ENCODE data around the gene SLC23A1.
A peak's percentile ranks its signal among the peaks of the same experiment; 100 is the strongest.
"Not testable (repeated sequence)": the region's sequence is repeated elsewhere in the genome, so short reads cannot be mapped to it uniquely, and the experiment has no call there.

SLC23A1 gene

GRCh38 chr5:139389701-139390638 is 6.9 kb upstream of the SLC23A1 start, which contains the start of gene MZB1:
MZB1 (minus strand) TSS chr5:139389913; CDS start chr5:139389856, 57 bp downstream.
- DNase-seq = peak; percentile 54

- no peak for DNase-seq
Measured at GRCh38 chr5:139388198-139388821, 5.2 kb upstream of the SLC23A1 start.

DNA sequence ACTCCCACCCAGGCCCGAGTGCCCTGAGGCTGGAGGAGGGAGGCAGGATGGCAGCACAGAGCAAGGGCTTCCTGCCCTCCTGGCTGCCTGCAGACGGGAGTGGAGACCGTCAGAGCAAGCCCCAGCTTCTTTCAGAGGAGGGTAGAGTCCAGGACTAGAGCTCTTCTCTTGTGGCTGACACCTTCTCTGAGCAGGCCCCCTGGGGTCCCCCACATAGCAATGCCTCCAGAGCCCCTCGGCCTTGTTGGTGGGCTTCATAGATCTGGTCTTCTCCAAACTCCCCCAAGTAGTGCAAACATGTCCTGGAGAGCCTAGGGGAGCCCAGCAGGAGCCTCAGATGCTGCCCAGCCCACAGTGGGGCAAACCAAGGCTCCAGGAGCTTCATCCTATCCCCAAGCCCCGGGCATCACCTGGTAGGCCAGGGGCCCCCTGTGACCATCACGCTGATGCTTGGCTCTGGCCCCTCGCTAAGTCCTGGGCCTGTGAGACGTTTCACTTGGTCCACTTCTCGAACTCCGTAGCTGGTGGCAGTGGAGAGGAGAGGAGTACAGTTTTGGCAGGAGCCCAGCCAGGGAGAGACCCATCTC is 4.6 kb upstream of the SLC23A1 start:
- no peak for DNase-seq

DNA sequence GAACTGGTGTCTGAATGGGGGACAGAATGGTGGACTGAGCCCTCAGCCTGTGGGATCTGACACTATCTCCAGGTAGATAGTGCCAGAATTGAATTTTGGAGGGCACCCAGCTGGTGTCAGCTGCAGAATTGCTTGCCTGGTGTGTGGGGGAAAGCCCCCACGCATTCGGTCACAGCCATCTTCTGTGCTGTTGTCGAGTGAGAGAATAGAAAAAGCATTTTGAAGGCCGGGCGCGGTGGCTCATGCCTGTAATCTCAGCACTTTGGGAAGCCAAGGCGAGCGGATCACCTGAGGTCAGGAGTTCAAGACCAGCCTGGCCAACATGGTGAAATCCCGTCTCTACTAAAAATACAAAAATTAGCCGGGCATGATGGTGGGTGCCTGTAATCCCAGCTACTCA is 3.9 kb upstream of the SLC23A1 start:
- not testable (repeated sequence) for DNase-seq

DNA sequence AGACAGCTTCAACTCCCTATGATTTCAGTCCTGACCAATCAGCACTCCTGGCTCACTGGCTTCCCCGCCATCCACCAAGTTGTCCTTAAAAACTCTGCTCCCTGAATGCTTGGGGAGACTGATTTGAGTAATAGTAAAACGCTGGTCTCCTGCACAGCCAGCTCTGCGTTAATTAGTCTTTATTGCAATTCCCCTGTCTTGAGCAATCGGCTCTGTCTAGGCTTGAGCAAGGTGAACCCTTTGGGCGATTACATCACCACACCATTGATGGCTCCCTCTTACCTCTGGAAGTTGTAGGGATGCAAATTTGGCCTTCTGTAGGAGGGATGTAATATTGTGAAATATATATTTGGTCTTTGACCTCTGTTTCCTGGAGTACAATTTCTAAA is 2.9 kb upstream of the SLC23A1 start:
- DNase-seq = no peak

GRCh38 chr5:139385061-139386049 is 2.3 kb upstream of the SLC23A1 start:
- DNase-seq = no peak

GRCh38 chr5:139384591-139385051 is 1.5 kb upstream of the SLC23A1 start:
- DNase-seq = no peak

DNA sequence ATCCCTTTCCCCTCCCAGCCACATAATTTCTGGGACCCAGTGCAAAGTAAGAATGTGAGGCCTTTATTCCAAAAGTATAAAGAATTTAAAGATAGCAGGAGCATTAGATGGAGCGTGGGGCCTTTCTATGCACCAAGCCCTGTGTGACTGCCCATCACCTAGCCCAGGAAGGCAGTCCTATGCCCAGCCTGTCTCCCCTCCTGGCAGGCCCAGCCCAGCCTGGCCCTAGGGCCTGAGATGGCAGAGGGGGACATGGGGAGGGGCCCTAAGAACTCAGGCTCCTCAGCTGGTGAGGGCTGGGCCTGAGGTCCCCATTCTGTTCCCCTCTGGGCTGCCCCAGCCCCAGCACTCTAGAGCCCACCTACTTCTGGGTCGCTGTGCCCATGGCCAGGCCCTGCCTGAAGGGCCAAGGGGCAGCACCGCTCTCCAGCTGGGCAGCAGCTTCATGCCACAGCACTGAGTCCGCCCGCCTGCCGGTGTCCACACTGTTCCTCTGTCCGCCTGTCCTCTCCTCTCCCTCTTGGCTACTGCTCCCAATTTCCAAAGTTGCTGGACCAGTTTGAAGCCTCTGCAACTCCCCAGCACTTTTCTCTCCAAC is 995 bp upstream of the SLC23A1 start:
- DNase-seq = no peak

GRCh38 chr5:139382807-139383206 is 290 bp downstream of the SLC23A1 start:
- no peak for DNase-seq

DNA sequence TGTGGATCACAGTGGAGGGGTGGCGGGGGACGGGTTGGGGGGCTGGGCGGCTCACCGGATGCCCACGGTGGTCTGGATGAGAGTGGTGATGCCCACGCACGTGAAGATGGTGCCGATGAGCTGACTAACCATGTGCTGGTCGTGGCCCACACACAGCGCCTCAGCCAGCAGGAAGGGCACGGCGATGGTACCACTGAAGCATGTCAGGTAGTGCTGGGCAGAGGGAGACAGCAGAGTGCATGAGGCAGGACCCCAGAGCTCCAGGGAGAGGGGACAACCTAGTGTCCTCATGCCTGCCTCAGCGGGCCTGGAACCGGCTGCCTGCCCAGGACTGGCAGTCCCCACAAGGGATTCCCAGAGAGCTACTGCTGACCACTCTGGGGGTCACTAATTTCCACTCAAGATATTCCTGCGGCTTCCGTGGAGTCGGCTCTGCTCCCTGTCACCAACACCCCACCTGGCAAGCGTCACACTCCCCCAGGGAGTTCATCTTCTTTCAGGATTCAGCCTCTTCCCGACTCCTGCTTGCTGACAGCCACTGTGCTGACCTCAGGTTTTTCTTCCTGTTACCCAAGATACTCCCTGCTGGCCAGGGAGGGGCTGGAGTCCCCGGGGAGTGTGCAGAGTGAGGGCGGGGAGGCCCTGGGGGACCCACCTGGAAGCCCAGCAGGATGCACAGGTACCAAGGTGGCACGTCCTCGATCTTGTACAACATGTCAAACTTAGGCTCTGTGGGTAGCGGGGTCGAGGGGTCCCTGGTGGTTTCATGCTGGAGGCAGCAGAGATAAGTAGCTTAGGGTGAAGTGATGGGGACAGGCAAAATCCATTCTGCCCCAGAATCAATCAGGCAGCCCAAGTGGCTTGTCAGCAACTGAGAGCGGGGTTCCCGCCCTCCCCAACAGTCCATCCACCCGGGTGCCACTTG is 998 bp downstream of the SLC23A1 start:
- DNase-seq = no peak

GRCh38 chr5:139379626-139380449 is 3.3 kb downstream of the SLC23A1 start:
- no peak for DNase-seq

DNA sequence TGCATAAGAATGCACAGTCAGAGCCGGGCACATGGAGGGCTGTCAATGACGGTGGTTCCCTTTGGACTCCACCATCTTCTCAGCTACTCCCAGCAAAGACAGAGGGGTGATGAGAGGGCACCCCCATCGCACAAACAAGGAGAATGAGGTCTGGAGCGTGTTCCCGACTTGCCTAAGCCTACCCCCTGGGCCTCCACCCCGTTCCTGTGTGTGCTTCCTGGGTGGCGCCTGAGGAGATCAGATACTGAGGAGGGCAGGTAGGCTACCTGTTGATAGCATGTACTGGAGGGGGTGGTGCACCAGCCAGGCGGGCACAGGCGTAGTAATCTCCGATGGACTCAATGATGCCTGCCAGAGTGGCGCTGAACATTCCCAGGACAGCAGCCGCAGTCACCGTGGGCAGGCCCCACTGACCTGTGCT is 4.1 kb downstream of the SLC23A1 start:
- DNase-seq = no peak

GRCh38 chr5:139378101-139378825 is 4.8 kb downstream of the SLC23A1 start:
- no peak for DNase-seq

DNA sequence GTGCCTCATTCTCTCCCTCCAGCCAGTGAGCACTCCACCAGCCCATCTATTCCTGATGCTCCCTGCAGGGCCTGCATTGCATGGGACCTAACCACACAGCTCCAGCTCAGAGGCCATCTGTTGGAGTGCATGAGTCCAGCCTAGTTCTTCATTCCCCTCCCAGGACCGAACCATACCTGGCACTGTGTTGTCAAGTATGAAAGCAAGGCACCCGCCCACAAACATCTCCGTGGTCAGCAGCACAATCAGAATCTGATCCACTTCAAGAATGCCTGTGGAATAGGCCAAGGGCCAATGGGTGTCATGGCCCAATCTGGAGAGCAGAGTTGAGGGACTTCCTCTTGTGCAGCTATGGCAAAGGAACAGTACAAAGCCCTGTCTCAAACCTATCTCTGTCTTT is 5.9 kb downstream of the SLC23A1 start:
- no peak for DNase-seq

DNA sequence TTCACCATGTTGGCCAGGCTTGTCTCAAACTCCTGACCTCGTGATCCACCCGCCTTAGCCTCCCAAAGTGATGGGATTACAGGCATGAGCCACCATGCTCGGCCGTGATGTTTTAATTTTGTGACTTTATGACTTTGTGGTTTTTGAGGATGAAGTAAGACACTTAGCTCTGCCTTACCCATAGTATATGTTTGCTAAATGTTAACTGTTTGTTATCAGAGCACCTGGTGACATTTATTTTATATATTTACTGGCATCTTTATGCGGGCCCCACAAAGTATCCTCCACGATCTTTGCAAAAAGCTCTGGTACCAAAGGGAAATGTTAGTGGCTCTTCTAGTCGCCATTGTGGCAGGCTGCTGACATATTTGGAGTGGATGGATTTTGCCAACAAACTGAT is 6.7 kb downstream of the SLC23A1 start:
- DNase-seq = no peak

DNA sequence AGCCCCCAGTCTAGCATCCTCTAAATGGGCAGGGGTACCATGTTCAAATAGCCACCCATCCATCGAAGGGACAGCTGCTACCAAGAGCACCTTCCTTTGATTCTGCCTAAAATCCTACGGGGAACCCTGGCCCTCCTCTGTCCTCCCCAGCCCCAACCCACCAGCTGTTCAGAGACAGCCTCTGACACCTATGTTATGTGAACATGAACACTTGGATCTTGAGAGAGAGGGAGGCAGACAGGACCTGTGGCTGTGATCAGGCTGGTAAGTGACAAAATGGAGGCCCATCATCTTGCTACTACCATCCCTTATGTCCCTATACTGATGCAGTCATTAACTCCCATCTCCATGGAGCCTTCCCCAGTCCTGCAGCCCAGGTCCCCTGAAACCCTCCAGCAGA is 8.2 kb downstream of the SLC23A1 start:
- DNase-seq = no peak

- no peak for DNase-seq
Measured at GRCh38 chr5:139371482-139372435, 11.3 kb downstream of the SLC23A1 start.

- no peak for DNase-seq
Measured at GRCh38 chr5:139369181-139369580, 13.9 kb downstream of the SLC23A1 start.

All from stimulated activated CD4-positive, alpha-beta T cell treated with anti-CD3 and anti-CD28 coated beads, Interleukin-4, amount 100 ng/mL, for 24 hours (primary cell).